Activated T-cell treated with anti-CD3 and anti-CD28 coated beads for 48 hours (primary cell): Measurements from ENCODE around the gene LIX1L.

Source experiments
- DNase-seq: peaks from one replicate; pipeline ENCODE4 v3.0.0-alpha.2; 2020; ENCODE audit warnings: low read depth

The LIX1L gene

GRCh38 chr1:145893306-145894055 lies 64.3 kb downstream of the LIX1L start:
- no peak for DNase-seq

- no peak for DNase-seq
These were observed 65.2 kb downstream of the LIX1L start for GRCh38 chr1:145892486-145893087.

- DNase-seq = peak; percentile 21
These were observed 66.0 kb downstream of the LIX1L start for GRCh38 chr1:145891587-145892485.

GRCh38 chr1:145891143-145891542 lies 66.7 kb downstream of the LIX1L start:
- DNase-seq = no peak

GRCh38 chr1:145889722-145890121 lies 68.1 kb downstream of the LIX1L start:
- no peak for DNase-seq

- no peak for DNase-seq
These were observed 70.2 kb downstream of the LIX1L start for GRCh38 chr1:145887631-145888030.

- no peak for DNase-seq
These were observed 71.0 kb downstream of the LIX1L start for GRCh38 chr1:145886816-145887215.

GRCh38 chr1:145886390-145886789 lies 71.4 kb downstream of the LIX1L start:
- DNase-seq = no peak

GRCh38 chr1:145885738-145886287 lies 72.0 kb downstream of the LIX1L start, which contains the start of gene ANKRD35:
TSS of gene ANKRD35 (minus strand) at chr1:145885866. CDS start at chr1:145885758, 108 bp downstream.
- DNase-seq = peak; percentile 85

GRCh38 chr1:145884675-145885074 lies 73.1 kb downstream of the LIX1L start:
- no peak for DNase-seq
